Type B pancreatic cell (in vitro differentiated cells): ENCODE data around the gene SELP. TPM values are rescaled to one million over a fixed set of nuclear protein-coding genes. Genes with fewer than 3 reads are reported as not detected.

ENCODE experiments used
- DNase-seq: peaks from one replicate; pipeline ENCODE4 v3.0.0; 2021; ENCODE audit warnings: mixed read lengths; ENCODE audit not compliant: unreplicated experiment; ENCODE audit errors: extremely low spot score
- H3K27ac Mint-ChIP-seq: 2 replicates; pipeline ENCODE4 v1.8.0; 2021; ENCODE audit warnings: mild to moderate bottlenecking, mixed read lengths
- H3K27me3 Mint-ChIP-seq: 2 replicates; pipeline ENCODE4 v1.8.0; 2021; ENCODE audit warnings: mixed read lengths
- H3K36me3 Mint-ChIP-seq: 2 replicates; pipeline ENCODE4 v1.8.0; 2021; ENCODE audit warnings: mixed read lengths
- H3K4me1 Mint-ChIP-seq: one replicate; pipeline ENCODE4 v1.8.0; 2021; ENCODE audit warnings: mixed read lengths; ENCODE audit not compliant: unreplicated experiment
- H3K4me3 Mint-ChIP-seq: 2 replicates; pipeline ENCODE4 v1.8.0; 2021; ENCODE audit warnings: mild to moderate bottlenecking, mixed read lengths
- H3K9me3 Mint-ChIP-seq: 2 replicates; pipeline ENCODE4 v1.8.0; 2021; ENCODE audit warnings: mixed read lengths
- total RNA-seq: library from RNA; stranded (reverse); gene quantifications from 2 replicates; pipeline ENCODE4 v1.2.1, GENCODE V29; 2021; ENCODE audit warnings: low replicate concordance
- TF ChIP-seq, protein P1 (sequence below): fragments of 200-600 bp; sonication (generic); conservative IDR thresholded peaks from 2 replicates; pipeline ENCODE4 v1.5.0; 2021; ENCODE audit warnings: antibody characterized with exemption, mild to moderate bottlenecking

Gene SELP
- total RNA-seq, 1 donor from 2014 or later = 0.31 TPM

DNA sequence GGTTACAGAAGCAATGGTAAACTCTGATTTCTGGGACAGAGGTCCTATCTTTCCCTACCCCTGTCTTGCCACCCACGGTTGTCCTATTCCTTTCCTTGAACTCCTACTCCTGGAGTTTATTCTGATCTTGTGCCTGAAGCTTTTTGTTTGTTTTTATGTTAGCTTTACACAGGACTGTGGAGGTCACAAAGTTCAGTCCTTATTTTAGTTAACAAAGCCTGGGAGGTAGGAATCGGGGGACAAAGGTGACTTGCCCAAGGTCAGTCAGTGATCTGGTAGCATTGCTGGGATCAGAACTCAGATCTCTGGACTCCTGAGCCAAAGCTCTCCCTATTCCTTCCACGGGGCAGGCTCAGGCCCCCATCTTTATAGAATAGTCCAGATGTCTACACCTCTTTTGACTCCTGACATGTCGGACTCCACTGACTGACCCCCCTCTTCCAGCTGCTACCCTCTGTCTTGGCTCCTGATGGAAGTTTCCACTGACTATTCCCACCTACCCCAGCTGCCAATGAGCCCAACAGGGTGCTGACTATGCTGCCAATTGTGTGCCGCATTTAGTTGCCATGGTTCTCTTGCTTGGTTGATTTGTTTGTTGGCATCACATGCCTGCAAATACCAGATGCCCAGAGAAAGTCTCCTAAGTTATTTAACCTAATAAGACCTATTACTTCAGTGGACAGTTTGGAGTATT lies 53.5 kb downstream of the SELP start:
- H3K27ac Mint-ChIP-seq = no peak overlapping the region

GRCh38 chr1:169574336-169574735 lies 55.6 kb downstream of the SELP start:
- DNase-seq = no peak
- TF ChIP-seq, protein P1, sequence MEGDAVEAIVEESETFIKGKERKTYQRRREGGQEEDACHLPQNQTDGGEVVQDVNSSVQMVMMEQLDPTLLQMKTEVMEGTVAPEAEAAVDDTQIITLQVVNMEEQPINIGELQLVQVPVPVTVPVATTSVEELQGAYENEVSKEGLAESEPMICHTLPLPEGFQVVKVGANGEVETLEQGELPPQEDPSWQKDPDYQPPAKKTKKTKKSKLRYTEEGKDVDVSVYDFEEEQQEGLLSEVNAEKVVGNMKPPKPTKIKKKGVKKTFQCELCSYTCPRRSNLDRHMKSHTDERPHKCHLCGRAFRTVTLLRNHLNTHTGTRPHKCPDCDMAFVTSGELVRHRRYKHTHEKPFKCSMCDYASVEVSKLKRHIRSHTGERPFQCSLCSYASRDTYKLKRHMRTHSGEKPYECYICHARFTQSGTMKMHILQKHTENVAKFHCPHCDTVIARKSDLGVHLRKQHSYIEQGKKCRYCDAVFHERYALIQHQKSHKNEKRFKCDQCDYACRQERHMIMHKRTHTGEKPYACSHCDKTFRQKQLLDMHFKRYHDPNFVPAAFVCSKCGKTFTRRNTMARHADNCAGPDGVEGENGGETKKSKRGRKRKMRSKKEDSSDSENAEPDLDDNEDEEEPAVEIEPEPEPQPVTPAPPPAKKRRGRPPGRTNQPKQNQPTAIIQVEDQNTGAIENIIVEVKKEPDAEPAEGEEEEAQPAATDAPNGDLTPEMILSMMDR = no peak
- peaks cover 7% of the 10 kb centered on the region for H3K9me3 Mint-ChIP-seq
- no peak overlapping the region for H3K27ac Mint-ChIP-seq
- H3K4me3 Mint-ChIP-seq = no peak overlapping the region
- no peaks in the 10 kb centered on the region for H3K36me3 Mint-ChIP-seq
- peaks cover 11% of the 10 kb centered on the region for H3K27me3 Mint-ChIP-seq
- peaks cover 5% of the 10 kb centered on the region for H3K4me1 Mint-ChIP-seq

More for the DNA sequence above, 53.5 kb downstream of the SELP start:
- Mint-ChIP-seq H3K4me1 (peaks cover 5% of the 10 kb centered on the region), H3K27me3 (peaks cover 11% of the 10 kb centered on the region), H3K36me3 (no peaks in the 10 kb centered on the region), H3K9me3 (peaks cover 7% of the 10 kb centered on the region), H3K4me3 (no peak overlapping the region)
- TF ChIP-seq, protein P1 = no peak
- DNase-seq = no peak

DNA sequence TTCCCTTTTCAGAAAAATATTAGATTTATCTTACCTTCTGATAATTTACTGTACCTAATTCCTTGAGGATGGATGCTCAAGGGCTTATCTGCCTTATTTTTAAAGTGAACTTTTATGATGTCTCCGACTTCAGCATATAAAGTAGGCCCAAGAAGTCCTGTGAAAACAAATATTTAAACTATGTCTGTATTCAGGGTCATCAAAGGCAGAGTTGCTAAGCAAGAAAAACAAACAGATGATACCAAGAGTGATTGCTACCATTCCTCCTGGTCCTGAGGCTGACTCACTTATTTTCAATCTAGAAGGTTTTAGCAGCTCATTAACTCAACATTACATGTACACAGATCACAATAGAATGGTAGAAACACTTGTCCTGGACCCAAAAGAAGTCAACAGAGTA lies 57.7 kb downstream of the SELP start:
- Mint-ChIP-seq H3K4me3 (no peak overlapping the region), H3K9me3 (peaks cover 7% of the 10 kb centered on the region), H3K4me1 (peaks cover 5% of the 10 kb centered on the region), H3K36me3 (no peaks in the 10 kb centered on the region), H3K27ac (peak overlapping the region; percentile 58), H3K27me3 (peaks cover 11% of the 10 kb centered on the region)
- TF ChIP-seq, protein P1 = no peak
- no peak for DNase-seq

DNA sequence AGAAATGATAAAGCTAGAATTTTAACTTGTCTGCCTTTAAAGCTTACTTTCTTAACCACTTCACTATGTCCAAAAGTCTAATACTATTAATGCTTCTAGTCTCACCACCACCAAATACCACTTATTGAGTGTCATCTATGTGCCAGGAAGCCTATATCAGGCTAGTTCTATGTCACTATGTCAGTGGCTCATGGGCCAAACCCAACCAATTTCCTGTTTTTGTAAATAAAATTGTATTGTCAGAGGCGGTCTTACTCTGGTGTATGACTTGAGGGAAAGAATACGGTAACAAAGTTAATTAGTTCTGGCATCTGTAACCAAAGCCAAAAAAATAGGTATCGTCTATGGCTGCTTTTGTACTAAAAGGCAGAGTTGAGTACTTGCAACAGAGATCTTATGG lies 58.5 kb downstream of the SELP start:
- H3K4me1 Mint-ChIP-seq = peaks cover 5% of the 10 kb centered on the region
- TF ChIP-seq, protein P1 = no peak
- H3K9me3 Mint-ChIP-seq = peaks cover 7% of the 10 kb centered on the region
- H3K4me3 Mint-ChIP-seq = no peak overlapping the region
- no peaks in the 10 kb centered on the region for H3K36me3 Mint-ChIP-seq
- H3K27ac Mint-ChIP-seq = peak overlapping the region; percentile 58
- peaks cover 11% of the 10 kb centered on the region for H3K27me3 Mint-ChIP-seq
- no peak for DNase-seq

DNA sequence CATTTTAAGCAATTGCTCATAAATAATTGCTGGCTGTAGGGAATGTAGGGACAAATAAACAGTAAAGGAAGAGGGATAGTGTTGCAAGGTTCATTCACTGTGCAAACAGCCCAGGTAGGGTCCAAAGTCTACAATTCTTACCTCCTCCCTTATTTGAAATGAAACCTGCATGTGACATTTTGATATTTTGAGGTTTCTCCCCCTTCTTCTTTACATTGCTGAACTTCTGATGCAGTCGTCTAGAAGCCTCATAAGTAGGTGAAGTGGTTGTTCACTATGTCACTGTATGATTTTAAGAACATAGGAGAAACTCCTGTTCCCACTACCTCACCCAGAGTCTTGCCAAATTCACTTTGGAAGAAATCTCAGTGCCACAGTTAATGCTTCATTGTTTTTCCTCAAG lies 59.8 kb downstream of the SELP start:
- TF ChIP-seq, protein P1 = no peak
- DNase-seq = no peak
- no peak overlapping the region for H3K27ac Mint-ChIP-seq
- no peak overlapping the region for H3K4me3 Mint-ChIP-seq
- peaks cover 5% of the 10 kb centered on the region for H3K27me3 Mint-ChIP-seq
- peaks cover 5% of the 10 kb centered on the region for H3K4me1 Mint-ChIP-seq
- H3K9me3 Mint-ChIP-seq = peaks cover 7% of the 10 kb centered on the region
- no peaks in the 10 kb centered on the region for H3K36me3 Mint-ChIP-seq

GRCh38 chr1:169568497-169568896 lies 61.4 kb downstream of the SELP start:
- Mint-ChIP-seq H3K27ac (no peak overlapping the region), H3K4me1 (peaks cover 5% of the 10 kb centered on the region), H3K4me3 (no peak overlapping the region), H3K27me3 (no peaks in the 10 kb centered on the region), H3K9me3 (peaks cover 11% of the 10 kb centered on the region), H3K36me3 (no peaks in the 10 kb centered on the region)
- no peak for DNase-seq
- TF ChIP-seq, protein P1 = no peak
